GM21786 (cell line): Measurements from ENCODE around the gene ABI1.

Experiments
- ATAC-seq: cut with Tn5 transposase; IDR thresholded peaks from one replicate; pipeline ENCODE4 v1.9.1; 2021; ENCODE audit not compliant: unreplicated experiment

ABI1 gene

GRCh38 chr10:26721561-26721960, 139.2 kb downstream of the ABI1 start:
- ATAC-seq, result no peak

DNA sequence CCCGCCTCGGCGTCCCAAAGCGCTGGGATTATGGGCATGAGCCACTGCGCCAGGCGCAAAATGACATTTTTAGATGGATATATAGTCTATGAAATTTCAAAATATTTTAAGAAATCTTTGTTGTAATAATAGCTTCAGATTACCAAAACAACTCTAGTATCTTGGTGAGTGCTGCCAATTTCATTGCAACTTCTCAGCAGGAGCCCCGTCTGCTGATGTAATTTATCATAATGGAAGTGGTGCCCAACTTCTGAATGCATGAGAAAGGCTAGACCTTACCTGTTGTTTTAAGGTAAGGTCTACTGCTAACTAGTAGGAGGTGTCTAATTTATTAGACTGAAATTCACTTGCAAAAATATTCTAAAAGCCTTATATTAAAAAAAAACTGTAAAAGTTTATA, 143.3 kb downstream of the ABI1 start:
- ATAC-seq, result no peak

- ATAC-seq, result no peak
These were observed 145.6 kb downstream of the ABI1 start for GRCh38 chr10:26715137-26715487.

DNA sequence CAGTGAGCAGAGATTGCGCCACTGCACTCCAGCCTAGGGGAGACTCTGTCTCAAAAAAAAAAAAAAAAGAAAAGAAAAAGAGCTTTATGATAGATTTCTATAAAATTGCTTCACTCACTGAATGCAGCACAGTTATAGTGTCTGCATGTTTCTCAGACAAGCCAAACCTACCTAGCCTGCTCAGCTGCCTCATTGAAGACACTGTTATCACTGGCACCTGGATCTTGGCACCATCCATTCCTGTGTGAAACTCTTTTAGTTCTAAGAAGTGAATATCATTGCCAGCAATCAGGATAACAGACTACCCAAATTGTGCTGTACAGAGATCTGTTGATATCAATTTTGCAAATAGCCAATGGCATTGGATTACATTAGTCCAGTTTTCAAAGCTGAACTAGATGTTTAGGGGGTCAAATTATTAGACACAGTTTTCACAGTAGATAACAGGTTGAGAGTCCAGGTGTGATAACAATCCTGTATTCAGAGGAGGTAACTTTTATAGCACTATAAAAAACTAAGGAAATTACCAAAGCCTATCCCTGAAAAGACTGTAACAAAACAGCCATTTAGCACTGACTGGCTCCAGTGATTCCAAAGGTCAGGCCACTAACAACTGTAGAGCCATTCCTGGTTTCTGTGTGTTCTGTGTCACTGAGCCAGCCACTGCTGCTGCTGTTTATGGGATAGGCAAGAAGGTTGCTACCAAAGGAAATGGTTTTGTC, 146.2 kb downstream of the ABI1 start:
- ATAC-seq, result no peak

GRCh38 chr10:26711324-26711723, 149.4 kb downstream of the ABI1 start:
- ATAC-seq, result no peak

- no peak for ATAC-seq
These were observed 153.8 kb downstream of the ABI1 start for GRCh38 chr10:26706936-26707335.

DNA sequence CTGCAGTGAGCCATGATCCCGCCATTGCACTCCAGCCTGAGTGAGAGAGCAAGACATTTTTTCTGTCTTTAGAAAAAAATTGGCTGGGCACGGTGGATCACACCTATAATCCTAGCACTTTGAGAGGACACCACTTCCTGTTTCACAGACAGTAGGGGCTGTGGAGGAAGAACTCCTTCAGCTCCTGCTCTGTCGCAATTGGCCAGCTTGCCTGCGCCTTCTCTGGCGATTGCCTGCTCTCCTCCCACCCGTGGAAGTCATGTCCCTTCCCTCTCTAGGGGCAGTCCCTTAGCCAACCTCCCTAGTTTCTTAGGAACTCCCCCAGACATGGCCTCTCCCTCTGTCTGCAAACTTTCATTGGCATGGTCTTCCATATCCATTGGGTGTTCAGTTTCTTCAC, 154.6 kb downstream of the ABI1 start:
- ATAC-seq, result no peak

GRCh38 chr10:26703974-26704373, 156.8 kb downstream of the ABI1 start:
- ATAC-seq, result no peak

GRCh38 chr10:26703096-26703495, 157.7 kb downstream of the ABI1 start:
- ATAC-seq, result no peak

DNA sequence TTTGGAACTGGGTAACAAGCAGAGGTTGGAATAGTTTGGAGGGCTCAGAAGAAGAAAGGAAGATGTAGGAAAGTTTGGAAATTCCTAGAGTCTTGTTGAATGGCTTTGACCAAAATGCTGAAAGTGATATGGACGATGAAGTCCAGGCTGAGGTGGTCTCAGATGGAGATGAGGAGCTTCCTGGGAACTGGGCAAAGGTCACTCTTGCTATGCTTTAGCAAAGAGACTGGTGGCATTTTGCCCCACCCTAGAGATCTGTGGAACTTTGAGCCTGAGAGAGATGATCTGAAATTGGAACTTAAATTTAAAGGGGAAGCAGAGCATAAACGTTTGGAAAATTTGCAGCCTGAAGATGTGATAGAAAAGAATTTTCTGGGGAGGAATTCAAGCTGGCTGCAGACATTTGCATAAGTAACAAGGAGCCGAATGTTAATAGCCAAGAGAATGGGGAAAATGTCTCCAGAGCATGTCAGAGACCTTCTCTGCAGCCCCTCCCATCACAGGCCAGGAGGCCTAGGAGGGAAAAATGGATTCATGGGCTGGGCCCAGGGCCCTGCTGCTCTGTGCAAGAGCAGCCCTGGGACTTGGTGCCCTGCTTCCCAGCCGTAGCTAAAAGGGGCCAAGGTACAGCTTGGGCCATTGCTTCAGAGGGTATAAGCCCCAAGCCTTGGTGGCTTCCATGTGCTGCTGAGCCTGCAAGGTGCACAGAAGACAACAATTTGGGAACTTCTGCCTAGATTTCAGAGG, 159.7 kb downstream of the ABI1 start:
- no peak for ATAC-seq

DNA sequence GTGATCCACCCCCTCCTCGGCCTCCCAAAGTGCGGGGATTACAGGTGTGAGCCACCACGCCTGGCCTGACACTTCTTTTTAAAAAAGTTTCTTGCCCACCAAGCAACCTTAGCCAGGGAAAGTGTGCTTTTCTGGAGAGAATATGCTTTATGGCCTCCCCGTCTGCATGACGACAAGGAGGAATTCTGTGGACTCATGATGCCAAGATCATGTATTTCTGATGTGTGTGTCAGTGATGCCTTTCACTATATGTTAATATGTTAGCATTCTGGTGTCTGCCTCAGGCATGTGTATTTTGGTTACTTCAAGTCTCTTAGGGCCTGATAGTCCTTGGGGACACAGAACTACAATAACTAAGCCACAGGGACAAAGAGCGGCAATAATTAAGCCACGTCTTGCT, 161.1 kb downstream of the ABI1 start:
- no peak for ATAC-seq

DNA sequence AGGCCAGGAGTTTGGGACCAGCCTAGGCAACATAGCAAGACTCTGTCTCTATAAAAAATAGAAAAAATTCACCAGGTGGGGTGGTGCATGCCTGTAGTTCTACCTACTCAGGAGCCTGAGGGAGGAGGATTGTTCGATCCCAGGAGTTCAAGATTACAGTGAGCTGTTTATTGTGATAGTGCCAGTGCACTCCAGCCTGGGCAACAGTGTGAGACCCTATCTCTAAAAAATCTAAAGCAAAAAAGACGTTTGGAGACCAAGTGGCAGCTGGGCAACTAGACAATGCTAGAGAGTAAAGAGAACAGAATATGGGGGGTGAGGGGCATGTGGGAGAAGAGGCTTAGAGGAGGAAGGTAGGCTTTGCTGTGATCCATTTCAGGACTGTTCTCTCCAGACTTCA, 161.8 kb downstream of the ABI1 start:
- no peak for ATAC-seq

DNA sequence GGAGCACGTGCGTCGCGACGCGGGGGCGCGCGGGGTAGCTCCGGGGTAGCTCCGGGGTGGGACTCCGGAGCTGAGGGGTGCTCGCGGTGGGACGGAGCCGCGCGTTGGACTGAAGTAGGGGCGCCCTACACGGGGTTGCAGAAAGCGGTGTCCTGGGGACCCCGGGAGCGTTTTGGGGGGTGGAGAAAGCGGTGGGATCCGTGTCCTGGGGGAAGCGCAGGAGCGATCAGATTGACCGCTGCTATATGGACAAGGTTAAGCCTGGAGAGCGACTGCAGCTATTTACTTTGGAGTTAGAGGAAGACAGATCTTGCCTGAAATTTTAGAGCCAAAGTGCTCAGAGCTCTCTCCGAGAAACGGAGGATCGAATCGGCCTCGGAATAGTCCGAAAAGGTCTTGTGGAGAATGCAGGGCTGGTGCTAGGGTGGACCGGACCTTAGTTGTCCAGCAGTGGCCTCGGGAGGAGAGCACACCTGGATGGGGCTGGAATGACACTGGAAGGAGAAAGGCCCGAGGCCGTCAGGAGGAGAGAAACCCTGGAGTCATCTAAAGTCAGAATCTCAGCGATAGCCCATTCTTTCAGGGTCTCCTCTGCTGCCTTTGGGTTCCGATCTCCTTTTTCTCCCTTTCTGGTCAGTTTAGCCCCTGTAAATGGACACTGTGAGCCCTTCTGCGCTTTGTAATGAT, 162.7 kb downstream of the ABI1 start:
- ATAC-seq, result no peak

DNA sequence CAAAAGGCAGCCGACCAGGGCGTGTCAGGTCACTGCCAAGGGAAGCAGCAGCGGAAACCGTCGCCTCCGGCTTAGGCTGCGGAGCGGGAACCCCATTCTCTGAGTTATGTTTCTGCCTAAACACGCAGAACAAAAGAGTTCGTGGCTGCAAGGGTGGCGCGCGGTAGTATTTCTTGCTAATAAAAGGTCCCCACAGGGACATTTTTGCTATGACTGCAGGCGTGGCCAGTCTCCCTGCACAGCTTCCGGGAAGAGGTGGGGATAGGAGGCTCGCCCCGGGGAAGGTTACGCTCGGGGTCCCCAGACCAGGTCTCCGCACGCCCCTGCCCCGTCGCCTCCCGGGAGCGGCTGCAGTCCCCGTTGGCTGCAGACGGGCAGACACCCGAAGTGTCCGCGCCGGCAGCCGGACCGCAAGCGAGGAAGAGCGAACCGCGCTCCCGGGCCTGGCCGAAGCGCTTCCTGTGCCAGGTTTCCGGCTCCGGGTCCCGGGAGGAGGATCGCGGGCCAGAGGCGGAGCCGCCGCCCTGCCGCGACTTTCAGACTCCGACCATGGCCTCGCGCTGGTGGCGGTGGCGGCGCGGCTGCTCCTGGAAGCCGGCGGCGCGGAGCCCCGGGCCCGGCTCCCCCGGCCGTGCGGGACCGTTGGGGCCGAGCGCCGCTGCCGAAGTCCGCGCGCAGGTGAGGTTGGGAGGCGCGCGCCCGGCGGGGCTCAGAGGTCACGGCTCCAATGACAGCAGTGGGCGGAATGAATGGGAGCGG, 163.4 kb downstream of the ABI1 start, which contains the start of gene PDSS1:
TSS of gene PDSS1 (plus strand) at position 539 of the 759 bp plus-strand sequence. CDS start at position 550, 11 bp downstream.
- ATAC-seq, result peak; percentile 82

GRCh38 chr10:26696786-26697162, 164.0 kb downstream of the ABI1 start:
- ATAC-seq, result no peak
